PFSK-1 (cell line): Measurements from ENCODE around the gene FHL3.

Source experiments
- POLR2AphosphoS5 ChIP-seq: IDR thresholded peaks from 2 replicates; pipeline ENCODE4 v1.6.1; 2012; ENCODE audit warnings: low read depth, mild to moderate bottlenecking, control low read depth, low read length, moderate library complexity
- SIN3A ChIP-seq: IDR thresholded peaks from 2 replicates; pipeline ENCODE4 v1.6.1; 2012; ENCODE audit warnings: mild to moderate bottlenecking, low read length, moderate library complexity, borderline replicate concordance; ENCODE audit not compliant: insufficient read depth
- TAF1 ChIP-seq: IDR thresholded peaks from 2 replicates; pipeline ENCODE4 v1.6.1; 2012; ENCODE audit warnings: low read length, control low read depth, borderline replicate concordance; ENCODE audit not compliant: insufficient read depth
- TF ChIP-seq, protein P1 (sequence below), 2 experiments: IDR thresholded peaks; 2 replicates each; pipeline versions ENCODE4 v1.6.1 to v1.8.0; 2011 to 2012; ENCODE audit warnings: low read depth in 2 of 2, low read length in 2 of 2, control low read depth in 1 of 2, inconsistent platforms in 1 of 2, mild to moderate bottlenecking in 1 of 2, moderate library complexity in 1 of 2; ENCODE audit not compliant: insufficient read depth in 1 of 2

DNA sequence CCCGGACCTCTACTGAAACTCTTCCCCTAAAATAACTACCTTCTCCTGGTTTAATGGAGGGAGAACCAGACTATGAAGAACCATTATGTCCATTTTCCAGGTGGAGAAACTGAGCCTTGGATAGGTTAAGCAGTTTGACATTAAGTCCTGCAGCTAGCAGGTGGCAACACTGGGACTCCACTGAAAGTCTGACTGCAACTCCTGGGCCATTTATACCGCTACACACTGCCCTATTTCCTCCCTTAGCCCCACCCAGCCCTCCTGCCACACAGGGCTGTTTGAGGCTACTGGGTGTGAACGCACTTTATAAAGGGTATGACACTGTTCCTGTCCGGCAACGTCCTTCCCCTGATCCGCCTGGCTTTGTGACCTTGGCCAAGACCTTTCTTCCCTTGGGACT, 58.0 kb downstream of the FHL3 start:
- no peak for TF ChIP-seq POLR2AphosphoS5
- TF ChIP-seq, protein P1, sequence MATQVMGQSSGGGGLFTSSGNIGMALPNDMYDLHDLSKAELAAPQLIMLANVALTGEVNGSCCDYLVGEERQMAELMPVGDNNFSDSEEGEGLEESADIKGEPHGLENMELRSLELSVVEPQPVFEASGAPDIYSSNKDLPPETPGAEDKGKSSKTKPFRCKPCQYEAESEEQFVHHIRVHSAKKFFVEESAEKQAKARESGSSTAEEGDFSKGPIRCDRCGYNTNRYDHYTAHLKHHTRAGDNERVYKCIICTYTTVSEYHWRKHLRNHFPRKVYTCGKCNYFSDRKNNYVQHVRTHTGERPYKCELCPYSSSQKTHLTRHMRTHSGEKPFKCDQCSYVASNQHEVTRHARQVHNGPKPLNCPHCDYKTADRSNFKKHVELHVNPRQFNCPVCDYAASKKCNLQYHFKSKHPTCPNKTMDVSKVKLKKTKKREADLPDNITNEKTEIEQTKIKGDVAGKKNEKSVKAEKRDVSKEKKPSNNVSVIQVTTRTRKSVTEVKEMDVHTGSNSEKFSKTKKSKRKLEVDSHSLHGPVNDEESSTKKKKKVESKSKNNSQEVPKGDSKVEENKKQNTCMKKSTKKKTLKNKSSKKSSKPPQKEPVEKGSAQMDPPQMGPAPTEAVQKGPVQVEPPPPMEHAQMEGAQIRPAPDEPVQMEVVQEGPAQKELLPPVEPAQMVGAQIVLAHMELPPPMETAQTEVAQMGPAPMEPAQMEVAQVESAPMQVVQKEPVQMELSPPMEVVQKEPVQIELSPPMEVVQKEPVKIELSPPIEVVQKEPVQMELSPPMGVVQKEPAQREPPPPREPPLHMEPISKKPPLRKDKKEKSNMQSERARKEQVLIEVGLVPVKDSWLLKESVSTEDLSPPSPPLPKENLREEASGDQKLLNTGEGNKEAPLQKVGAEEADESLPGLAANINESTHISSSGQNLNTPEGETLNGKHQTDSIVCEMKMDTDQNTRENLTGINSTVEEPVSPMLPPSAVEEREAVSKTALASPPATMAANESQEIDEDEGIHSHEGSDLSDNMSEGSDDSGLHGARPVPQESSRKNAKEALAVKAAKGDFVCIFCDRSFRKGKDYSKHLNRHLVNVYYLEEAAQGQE (IDR thresholded peaks at IDR 0.05; ENCODE audit: insufficient read depth in 1 of 2, low read depth in 2 of 2, low read length in 2 of 2): no peak
- TF ChIP-seq SIN3A: no peak
- no peak for TF ChIP-seq TAF1
